Measurements from ENCODE around the gene SLC36A1.

- TF ChIP-seq GATA3 (IDR thresholded peaks at IDR 0.05; ENCODE audit: low read depth, low read length) (no peak), GATA2 (IDR thresholded peaks at IDR 0.05; ENCODE audit: low read depth, low read length) (no peak)
These were observed 80.8 kb downstream of the SLC36A1 start for GRCh38 chr5:151528153-151528552.
